B cell (primary cell): Measurements from ENCODE around the gene PAM. TPM values are rescaled to one million over a fixed set of nuclear protein-coding genes. Genes with fewer than 3 reads are reported as not detected.

ENCODE experiments used
- ATAC-seq: fragments of 200-7000 bp; cut with Tn5 transposase; one replicate; pipeline ENCODE4 v1.10.0; 2021; ENCODE audit warnings: low read depth, mild to moderate bottlenecking, moderate number of reproducible peaks, moderate library complexity
- CTCF ChIA-PET: fragments of 350-600 bp; sonication (Branson Sonifier 250); formaldehyde crosslinking; loops from one replicate; lab custom pipeline; 2021; ENCODE audit warnings: antibody characterized with exemption, inconsistent platforms; lab: Charles Lee
- POLR2A ChIA-PET: fragments of 350-600 bp; sonication (Branson Sonifier 250); formaldehyde crosslinking; loops from one replicate; lab custom pipeline; 2021; ENCODE audit warnings: antibody characterized with exemption; lab: Charles Lee
- DNase-seq: peaks from one replicate; pipeline ENCODE4 v3.0.0; 2013
- H2AFZ ChIP-seq: 2 replicates; pipeline ENCODE4 v1.6.1; 2012; ENCODE audit warnings: mild to moderate bottlenecking, low read depth, low read length; ENCODE audit not compliant: insufficient read depth, poor library complexity, severe bottlenecking
- H3K27ac ChIP-seq, 2 donors: 1 replicate in 1 of 2; 2 replicates in 1 of 2; pipeline ENCODE4 v1.5.1; 2012 to 2013; ENCODE audit warnings: low read length in 2 of 2, mild to moderate bottlenecking in 2 of 2, moderate library complexity in 1 of 2
- H3K27me3 ChIP-seq, 4 experiments: fragments of 200-600 bp in 1 of 4; sonication (generic) in 1 of 4; replicated peaks in 1 of 4; 1 replicate in 2 of 4; 2 replicates in 2 of 4; pipeline versions ENCODE4 v1.6.1 to v1.7.0; 2013 to 2016; ENCODE audit warnings: low read length in 3 of 4, mild to moderate bottlenecking in 2 of 4, mixed read lengths in 1 of 4, moderate library complexity in 1 of 4; ENCODE audit not compliant: insufficient read depth in 4 of 4, control insufficient read depth in 3 of 4; ENCODE audit errors: control extremely low read depth in 1 of 4
- H3K36me3 ChIP-seq, 2 experiments: replicated peaks in 1 of 2; 1 replicate in 1 of 2; 2 replicates in 1 of 2; pipeline versions ENCODE4 v1.6.1 to v1.7.1; 2013; ENCODE audit warnings: low read length in 1 of 2; ENCODE audit not compliant: insufficient read depth in 2 of 2, control insufficient read depth in 1 of 2; ENCODE audit errors: control extremely low read depth in 1 of 2, extremely low read depth in 1 of 2
- H3K4me1 ChIP-seq, 2 donors: fragments of 200-600 bp in 1 of 2; sonication (generic) in 1 of 2; 1 replicate in 1 of 2; 2 replicates in 1 of 2; pipeline versions ENCODE4 v1.5.1 to v1.6.1; 2013 to 2017; ENCODE audit warnings: low read length in 2 of 2; ENCODE audit not compliant: control insufficient read depth in 2 of 2, insufficient read depth in 2 of 2
- H3K4me2 ChIP-seq: replicated peaks from 2 replicates; pipeline ENCODE3; 2012; ENCODE audit warnings: mild to moderate bottlenecking, low read depth, low read length; ENCODE audit not compliant: poor library complexity, severe bottlenecking
- H3K4me3 ChIP-seq, 5 experiments: fragments of 200-600 bp in 1 of 5; sonication (generic) in 1 of 5; 1 replicate in 3 of 5; 2 replicates in 2 of 5; pipeline versions ENCODE4 v1.5.1 to v1.7.0; 2011 to 2016; ENCODE audit warnings: low read length in 4 of 5, mild to moderate bottlenecking in 4 of 5, low read depth in 2 of 5, control low read depth in 1 of 5, moderate library complexity in 1 of 5; ENCODE audit not compliant: insufficient read depth in 1 of 5; ENCODE audit errors: control extremely low read depth in 1 of 5, extremely low read depth in 1 of 5
- H3K79me2 ChIP-seq: fragments of 200-600 bp; sonication (generic); one replicate; pipeline ENCODE4 v1.6.0; 2016; ENCODE audit warnings: low read length; ENCODE audit not compliant: control insufficient read depth, insufficient read depth
- H3K9ac ChIP-seq: fragments of 200-600 bp; sonication (generic); 2 replicates; pipeline ENCODE4 v1.6.1; 2017; ENCODE audit warnings: mild to moderate bottlenecking, low read length, moderate library complexity
- H3K9me3 ChIP-seq, 3 donors: one replicate each; pipeline versions ENCODE4 v1.6.1 to v1.7.1; 2013; ENCODE audit warnings: low read length in 2 of 3; ENCODE audit not compliant: control insufficient read depth in 2 of 3, insufficient read depth in 1 of 3; ENCODE audit errors: control extremely low read depth in 1 of 3
- H4K20me1 ChIP-seq: 2 replicates; pipeline ENCODE4 v1.6.0; 2012; ENCODE audit warnings: mild to moderate bottlenecking, low read length; ENCODE audit not compliant: insufficient read depth, control insufficient read depth, poor library complexity, severe bottlenecking
- H3K27ac Mint-ChIP-seq: one replicate; pipeline ENCODE4 v1.8.0; 2021; ENCODE audit warnings: mixed read lengths
- H3K27me3 Mint-ChIP-seq: one replicate; pipeline ENCODE4 v1.8.0; 2021; ENCODE audit warnings: mixed read lengths
- H3K4me1 Mint-ChIP-seq: one replicate; pipeline ENCODE4 v1.8.0; 2021; ENCODE audit warnings: mixed read lengths
- H3K4me3 Mint-ChIP-seq: one replicate; pipeline ENCODE4 v1.8.0; 2021; ENCODE audit warnings: mixed read lengths
- H3K9me3 Mint-ChIP-seq: one replicate; pipeline ENCODE4 v1.8.0; 2022; ENCODE audit warnings: mixed read lengths; ENCODE audit not compliant: insufficient read depth
- CTCF ChIP-seq: fragments of 200-600 bp; IDR thresholded peaks from one replicate; pipeline ENCODE4 v1.8.0; 2022; ENCODE audit warnings: antibody characterized with exemption, mild to moderate bottlenecking
- EZH2 ChIP-seq: IDR thresholded peaks from 2 replicates; pipeline ENCODE4 v1.6.1; 2012; ENCODE audit warnings: borderline replicate concordance, low read depth, mild to moderate bottlenecking, moderate library complexity, low read length; ENCODE audit not compliant: insufficient read depth, poor library complexity, severe bottlenecking
- WGBS: methylation state at CpG from one replicate; pipeline ENCODE4 v1.1.5; 2013; ENCODE audit warnings: missing lambda C conversion rate; ENCODE audit not compliant: insufficient coverage; 5-methylcytosine and 5-hydroxymethylcytosine counted together
- intact Hi-C: fragments of 100-400 bp; cut with micrococcal nuclease; formaldehyde crosslinking; loops from one replicate; pipeline ENCODE4 v1.10.0; 2022
- polyA plus RNA-seq: library from polyadenylated mRNA; depleted of rRNA; stranded (reverse); fragments of >200 nt; gene quantifications from 2 replicates; pipeline ENCODE4 v1.2.3, GENCODE V29; 2012
- total RNA-seq, 2 donors: library from RNA; stranded (reverse); fragments of 120-200 nt in 1 of 2; gene quantifications; 1 replicate in 1 of 2; 2 replicates in 1 of 2; pipeline versions ENCODE4 v1.2.3 to v1.2.4, GENCODE V29; 2013 to 2022

Gene PAM
- total and polyA plus RNA-seq, 2 donors (not counting 1 experiment from before 2014, with no cell fraction given): 1.00 to 34.8 TPM

GRCh38 chr5:102865171-102865509, 110.0 kb downstream of the PAM start:
- peaks cover 0 to 24% (median 22%) of the 10 kb centered on the region in 4 experiments for H3K27me3 ChIP-seq
- Mint-ChIP-seq H3K4me3 (peak overlapping the region; percentile 64), H3K27me3 (peaks cover 24% of the 10 kb centered on the region), H3K9me3 (no peaks in the 10 kb centered on the region), H3K4me1 (peaks cover 15% of the 10 kb centered on the region), H3K27ac (no peak overlapping the region)
- H4K20me1 ChIP-seq: no peaks in the 10 kb centered on the region
- peak overlapping the region; percentile 55 for H2AFZ ChIP-seq
- DNase-seq: no peak
- CTCF ChIA-PET: no interaction called here
- no peaks in the 10 kb centered on the region for H3K9me3 ChIP-seq
- H3K4me1 ChIP-seq: peaks cover 11 to 15% of the 10 kb centered on the region in 2 donors
- H3K36me3 ChIP-seq: no peaks in the 10 kb centered on the region
- intact Hi-C loops: no loop called here
- ATAC-seq: no peak
- peak overlapping the region; percentile 81 for H3K4me2 ChIP-seq
- no peaks in the 10 kb centered on the region for H3K79me2 ChIP-seq
- H3K27ac ChIP-seq: no peak overlapping the region
- H3K9ac ChIP-seq: peak overlapping the region; percentile 67
- TF ChIP-seq EZH2 (no peak), CTCF (no peak)
- peak overlapping the region in 1 of 5 experiments; percentile 45 for H3K4me3 ChIP-seq
- 57% methylated on average over 3 of the region's 3 CpGs for whole genome bisulfite sequencing
- POLR2A ChIA-PET: no interaction called here

GRCh38 chr5:102865510-102866236, 110.6 kb downstream of the PAM start:
- peak; percentile 42 for DNase-seq
- no peaks in the 10 kb centered on the region for H3K36me3 ChIP-seq
- peaks cover 0 to 24% (median 22%) of the 10 kb centered on the region in 4 experiments for H3K27me3 ChIP-seq
- peak overlapping the region; percentile 67 for H3K9ac ChIP-seq
- 1% methylated on average over 52 of the region's 54 CpGs for WGBS
- TF ChIP-seq CTCF (no peak), EZH2 (no peak)
- H3K9me3 ChIP-seq: no peaks in the 10 kb centered on the region
- H3K4me2 ChIP-seq: peak overlapping the region; percentile 81
- peak overlapping the region in 4 of 5 experiments; percentile 42 to 62 (median 46) for H3K4me3 ChIP-seq
- ChIA-PET POLR2A (no interaction called here), CTCF (no interaction called here)
- Mint-ChIP-seq H3K27me3 (peaks cover 24% of the 10 kb centered on the region), H3K9me3 (no peaks in the 10 kb centered on the region), H3K27ac (no peak overlapping the region), H3K4me3 (peak overlapping the region; percentile 64), H3K4me1 (peaks cover 15% of the 10 kb centered on the region)
- H3K79me2 ChIP-seq: no peaks in the 10 kb centered on the region
- peaks cover 11 to 15% of the 10 kb centered on the region in 2 donors for H3K4me1 ChIP-seq
- H4K20me1 ChIP-seq: no peaks in the 10 kb centered on the region
- peak overlapping the region; percentile 55 for H2AFZ ChIP-seq
- intact Hi-C loops: no loop called here
- H3K27ac ChIP-seq: no peak overlapping the region
- ATAC-seq: peak; percentile 66
